ENCODE data around the gene FAM216A.
"Not testable (repeated sequence)": the region's sequence is repeated elsewhere in the genome, so short reads cannot be mapped to it uniquely, and the experiment has no call there.

FAM216A gene, protein sequence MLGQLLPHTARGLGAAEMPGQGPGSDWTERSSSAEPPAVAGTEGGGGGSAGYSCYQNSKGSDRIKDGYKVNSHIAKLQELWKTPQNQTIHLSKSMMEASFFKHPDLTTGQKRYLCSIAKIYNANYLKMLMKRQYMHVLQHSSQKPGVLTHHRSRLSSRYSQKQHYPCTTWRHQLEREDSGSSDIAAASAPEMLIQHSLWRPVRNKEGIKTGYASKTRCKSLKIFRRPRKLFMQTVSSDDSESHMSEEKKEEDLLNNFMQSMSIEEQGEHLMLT

DNA sequence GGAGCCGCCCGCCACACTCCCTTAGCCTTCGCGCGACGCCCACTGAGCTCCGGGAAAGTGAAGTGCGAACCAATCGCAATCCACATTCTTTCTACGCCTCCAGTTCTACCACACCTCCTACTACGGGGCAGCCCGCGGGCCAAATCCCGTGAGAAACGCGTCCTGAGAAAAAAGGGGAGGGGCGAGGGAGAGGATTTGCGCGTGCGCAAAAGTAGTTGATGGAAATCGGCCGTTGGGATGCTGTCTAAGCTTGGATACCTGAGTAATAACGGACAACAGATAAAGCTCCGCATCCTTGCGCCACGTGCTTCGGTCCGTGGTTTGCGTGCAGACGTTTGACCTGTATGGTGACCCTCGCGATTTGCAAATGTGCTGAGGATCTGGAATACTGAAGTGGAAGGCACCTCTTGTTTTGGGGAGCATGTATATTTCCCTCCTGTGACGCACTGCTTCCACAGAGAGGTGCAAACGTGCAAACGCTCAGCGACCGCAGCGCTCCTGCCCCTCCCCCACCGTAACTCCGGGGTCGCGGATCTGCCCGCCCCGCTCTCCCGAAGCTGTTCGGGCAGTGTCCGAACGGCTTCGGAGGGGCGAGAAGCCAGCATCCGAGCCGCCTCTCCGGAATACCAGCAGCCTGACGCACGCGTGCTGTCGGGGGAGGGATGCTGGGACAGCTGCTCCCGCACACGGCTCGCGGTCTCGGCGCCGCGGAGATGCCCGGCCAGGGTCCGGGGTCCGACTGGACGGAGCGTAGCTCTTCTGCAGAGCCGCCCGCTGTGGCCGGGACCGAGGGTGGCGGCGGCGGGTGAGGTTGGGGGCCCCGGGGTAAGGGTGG is at the start of gene FAM216A, which contains the start of gene GPN3:
FAM216A (plus strand) TSS at position 632 of the 835 bp plus-strand sequence; CDS start at position 663, 31 bp downstream.
GPN3 (minus strand) TSS at position 44 of the 835 bp plus-strand sequence. CDS start 54 bp downstream, outside the sequence.
- peak; percentile 90 to 93 for DNase-seq (ENCODE audit: extremely low read depth in 1 of 2, low read depth in 1 of 2)

DNA sequence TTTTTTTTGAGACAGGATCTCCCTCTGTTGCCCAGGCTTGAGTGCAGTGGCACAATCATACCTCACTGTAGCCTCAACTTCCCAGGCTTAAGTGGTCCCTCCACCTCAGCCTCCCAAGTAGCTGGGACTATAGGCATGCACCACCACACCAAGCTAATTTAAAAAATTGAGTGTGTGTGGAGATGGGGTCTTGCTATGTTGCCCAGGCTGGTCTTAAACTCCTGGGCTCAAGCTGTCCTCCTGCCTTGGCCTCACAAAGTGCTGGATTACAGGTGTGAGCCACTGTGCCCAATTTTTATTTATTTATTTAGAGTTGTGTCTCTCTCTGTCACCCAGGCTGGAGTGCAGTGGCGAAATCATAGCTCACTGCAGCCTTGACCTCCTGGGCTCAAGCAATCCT is 48.0 kb upstream of the FAM216A start:
- not testable (repeated sequence) for DNase-seq (ENCODE audit: extremely low read depth in 1 of 2, low read depth in 1 of 2)

DNA sequence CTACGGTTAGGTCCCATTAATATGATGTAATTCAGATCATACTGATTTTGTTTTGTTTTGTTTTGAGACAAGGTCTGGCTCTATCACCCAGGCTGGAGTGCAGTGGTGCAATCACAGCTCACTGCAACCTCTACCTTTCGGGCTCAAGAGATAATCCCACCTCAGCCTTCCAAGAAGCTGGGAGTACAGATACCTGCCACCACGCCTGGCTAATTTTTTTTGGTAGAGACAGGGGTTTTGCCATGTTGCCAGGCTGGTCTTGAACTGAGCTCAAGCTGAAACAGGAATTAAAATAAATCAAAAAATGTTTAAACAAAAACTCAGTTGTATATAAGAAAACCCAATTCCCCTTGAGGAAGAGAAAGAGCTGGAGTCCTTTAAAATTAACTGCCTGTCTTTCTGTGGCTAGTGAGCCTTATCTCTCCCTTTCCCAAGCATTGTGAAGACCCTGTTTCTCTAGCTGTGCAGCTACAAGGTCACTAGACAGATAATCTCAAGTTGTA is 47.4 kb upstream of the FAM216A start:
- DNase-seq (ENCODE audit: extremely low read depth in 1 of 2, low read depth in 1 of 2): no peak

DNA sequence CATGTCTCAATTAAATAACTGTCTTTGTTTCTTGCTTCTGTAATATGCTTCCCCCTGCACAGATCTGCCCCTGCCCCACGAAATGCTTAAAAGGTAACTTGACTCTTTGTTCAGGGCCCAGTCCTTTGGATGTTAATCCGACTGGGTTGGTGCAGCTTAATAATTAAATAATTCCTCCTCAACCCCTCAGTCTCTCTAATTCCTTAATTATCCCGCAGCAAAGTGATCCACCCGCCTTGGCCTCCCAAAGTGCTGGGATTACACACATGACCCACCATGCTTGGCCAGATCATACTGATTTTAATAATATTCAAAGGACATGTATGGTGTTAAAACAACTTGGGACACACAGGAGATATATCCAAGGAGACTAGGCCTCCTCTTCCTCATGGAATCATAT is 46.9 kb upstream of the FAM216A start:
- no peak for DNase-seq (ENCODE audit: extremely low read depth in 1 of 2, low read depth in 1 of 2)

DNA sequence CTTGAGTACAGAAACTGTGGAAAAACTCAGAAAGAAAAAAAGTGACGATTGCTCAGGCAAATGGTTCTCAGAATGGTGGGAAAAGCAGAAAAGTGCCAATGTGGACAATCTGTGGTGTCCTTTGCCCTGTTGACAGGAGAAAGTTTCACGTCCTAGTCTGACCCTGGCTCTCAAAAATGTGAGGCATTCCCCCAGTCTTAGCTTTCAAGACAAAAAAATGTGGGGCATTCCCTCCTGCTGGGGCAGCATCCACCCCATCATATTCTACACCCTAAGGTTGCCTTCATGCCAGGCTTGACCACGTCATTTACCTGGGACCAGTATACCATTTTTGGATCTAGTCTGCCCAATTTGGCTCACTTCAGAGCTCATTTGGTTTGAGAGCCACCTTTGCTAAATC is 44.4 kb upstream of the FAM216A start:
- no peak for DNase-seq (ENCODE audit: extremely low read depth in 1 of 2, low read depth in 1 of 2)

DNA sequence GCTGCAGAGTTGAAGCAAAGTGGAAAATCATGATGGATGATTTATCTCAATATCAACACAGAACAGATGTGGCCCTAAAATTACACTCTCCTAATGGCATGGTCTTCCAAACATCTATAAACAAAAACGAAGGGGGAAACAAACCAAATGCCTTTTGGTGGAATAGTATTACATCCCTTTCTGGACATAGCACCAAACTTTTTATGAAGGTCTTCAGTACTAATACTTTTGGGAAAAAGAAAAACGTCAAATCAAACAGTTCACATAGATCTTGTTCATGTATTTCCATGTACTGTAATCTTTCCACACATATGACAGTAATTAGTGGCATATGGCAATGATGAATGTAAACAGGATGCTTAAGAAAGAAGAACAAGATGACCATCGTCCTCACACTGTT is 42.2 kb upstream of the FAM216A start:
- no peak for DNase-seq (ENCODE audit: extremely low read depth in 1 of 2, low read depth in 1 of 2)

DNA sequence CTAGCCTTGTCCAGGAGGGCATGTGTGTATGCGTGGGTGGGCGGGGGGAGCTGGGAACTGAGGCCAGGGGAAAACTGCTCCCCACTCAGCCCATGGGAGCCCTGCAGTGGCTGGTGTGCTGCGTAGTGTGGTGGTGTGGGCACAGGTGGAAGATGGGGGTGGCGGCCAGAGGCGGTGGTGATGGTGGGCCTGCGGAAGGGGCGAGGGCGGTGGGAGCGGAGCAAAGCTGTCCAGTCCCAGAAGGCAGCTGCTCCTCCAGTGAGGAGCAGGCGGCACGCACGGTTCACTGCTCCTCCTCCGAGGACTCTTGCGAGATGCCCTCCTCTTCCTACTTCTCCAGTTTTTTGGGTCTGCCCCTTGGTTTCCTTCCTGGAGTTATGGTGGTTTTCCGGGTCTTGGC is 39.0 kb upstream of the FAM216A start:
- not testable (repeated sequence) for DNase-seq (ENCODE audit: extremely low read depth in 1 of 2, low read depth in 1 of 2)

DNA sequence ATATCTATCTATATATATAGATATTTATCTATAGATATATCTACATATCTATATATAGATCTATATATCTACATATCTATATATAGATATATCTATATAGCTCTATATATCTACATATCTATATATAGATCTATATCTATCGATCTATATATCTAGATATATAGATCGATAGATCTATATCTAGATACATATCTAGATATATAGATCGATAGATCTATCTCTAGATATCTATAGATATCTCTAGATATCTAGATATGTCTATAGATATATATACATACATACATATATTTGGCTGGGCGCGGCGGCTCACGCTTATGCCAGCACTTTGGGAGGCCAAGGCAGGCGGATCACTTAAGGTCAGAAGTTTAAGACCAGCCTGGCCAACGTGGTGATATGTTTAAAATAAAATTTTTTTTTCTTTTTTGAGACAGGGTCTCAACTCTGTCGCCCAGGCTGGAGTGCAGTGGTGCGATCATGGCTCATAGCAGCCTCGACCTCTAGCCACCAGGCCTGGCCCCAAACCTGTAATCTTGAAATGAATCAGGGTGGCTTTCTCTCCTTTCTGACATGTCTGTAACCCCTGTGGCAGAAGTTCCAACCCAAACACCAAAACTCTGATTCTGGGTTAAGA is 36.6 kb upstream of the FAM216A start:
- DNase-seq (ENCODE audit: extremely low read depth in 1 of 2, low read depth in 1 of 2): no peak

DNA sequence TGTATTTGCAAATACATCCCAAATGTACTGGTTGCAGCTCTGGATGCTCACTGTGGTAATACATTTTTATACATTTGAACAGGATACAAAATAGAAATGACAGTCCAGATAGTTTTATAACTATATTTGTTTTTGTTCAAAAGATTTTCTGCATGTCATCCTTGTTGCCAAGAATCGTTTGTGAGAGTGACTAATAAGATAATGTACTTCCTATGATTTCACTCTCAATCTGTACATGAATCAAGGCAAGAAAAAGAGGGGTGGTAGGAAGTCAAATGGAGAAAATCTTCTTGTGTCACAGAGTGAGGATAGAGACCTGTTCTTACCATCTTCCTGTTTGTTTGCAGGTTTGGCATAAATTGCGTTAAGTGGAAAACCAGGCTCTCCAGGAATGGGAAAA is 32.4 kb upstream of the FAM216A start:
- no peak for DNase-seq (ENCODE audit: extremely low read depth in 1 of 2, low read depth in 1 of 2)

DNA sequence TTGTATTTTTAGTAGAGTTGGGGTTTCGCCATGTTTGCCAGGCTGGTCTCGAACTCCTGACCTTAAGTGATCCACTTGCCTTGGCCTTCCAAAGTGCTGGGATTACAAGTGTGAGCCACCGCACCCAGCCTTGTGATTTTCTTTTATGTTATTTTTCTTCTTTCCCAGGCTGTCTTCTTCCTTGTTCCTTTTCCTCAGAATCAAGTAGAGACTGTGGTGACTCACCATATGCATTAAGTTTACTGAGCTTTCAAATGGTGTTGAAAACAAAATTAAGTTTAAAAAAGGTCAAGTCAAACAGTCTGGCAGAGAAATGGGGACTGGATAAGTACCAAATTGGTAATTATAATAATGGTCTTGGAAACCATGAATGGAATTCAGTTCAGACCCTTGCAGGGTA is 24.2 kb upstream of the FAM216A start:
- DNase-seq (ENCODE audit: extremely low read depth in 1 of 2, low read depth in 1 of 2): no peak

DNA sequence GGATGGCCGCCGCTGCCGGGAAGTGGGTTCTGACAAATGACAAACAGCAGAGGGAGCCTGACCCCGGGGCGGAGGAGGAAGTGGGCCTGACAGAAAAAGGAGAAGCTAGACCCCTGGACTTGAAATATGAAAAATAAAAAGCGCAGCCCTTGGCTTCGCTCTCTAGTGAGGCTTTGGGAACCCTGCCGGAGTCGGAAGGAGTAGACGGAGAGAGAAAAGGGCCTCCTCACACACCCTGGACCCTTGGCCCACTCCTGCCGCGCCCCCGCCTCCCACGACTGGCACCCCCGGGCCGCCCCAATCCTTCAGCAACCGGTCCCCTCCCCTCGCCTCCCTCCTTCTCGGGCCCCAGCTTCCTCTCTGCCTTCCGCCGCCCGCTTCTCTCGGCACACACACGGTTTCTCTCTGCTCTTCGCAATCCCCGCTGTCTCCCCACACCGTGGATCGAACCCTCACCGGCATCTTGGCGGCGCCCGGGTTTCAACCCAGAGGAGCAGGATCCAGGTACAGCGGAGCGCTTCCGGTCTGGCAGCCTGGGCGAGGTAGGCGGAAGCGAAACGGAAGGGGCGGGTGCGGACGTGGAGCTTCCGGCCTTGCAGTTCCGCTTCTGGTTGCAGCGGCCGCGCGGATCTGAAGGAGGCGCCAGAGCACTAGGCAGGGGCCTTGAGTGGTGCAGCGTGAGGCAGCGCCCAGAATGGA is 18.7 kb upstream of the FAM216A start, which contains the start of gene ARPC3:
ARPC3 (minus strand) TSS at position 539 of the 699 bp plus-strand sequence; CDS start at position 462, 77 bp downstream.
- DNase-seq (ENCODE audit: extremely low read depth in 1 of 2, low read depth in 1 of 2): peak; percentile 90 to 91

DNA sequence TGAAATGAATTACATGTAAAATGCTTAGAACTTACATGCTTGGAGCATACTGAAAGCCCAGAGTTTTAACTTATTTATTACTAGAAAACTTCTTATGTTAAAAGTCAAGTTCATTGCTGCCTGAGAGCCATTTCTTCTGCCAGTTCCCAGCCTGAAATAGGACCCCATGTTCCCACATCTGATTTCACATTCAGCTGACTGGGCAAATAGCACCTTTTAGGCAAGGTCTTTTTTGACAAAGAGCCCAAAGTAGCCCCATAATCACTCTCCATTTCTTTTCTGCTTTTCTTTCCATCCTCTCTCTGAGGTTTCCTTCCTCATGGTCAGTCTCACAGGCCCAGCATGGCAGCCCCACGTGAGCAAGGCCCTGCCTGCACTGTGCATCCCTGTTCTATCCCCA is 17.4 kb upstream of the FAM216A start:
- DNase-seq (ENCODE audit: extremely low read depth in 1 of 2, low read depth in 1 of 2): no peak

DNA sequence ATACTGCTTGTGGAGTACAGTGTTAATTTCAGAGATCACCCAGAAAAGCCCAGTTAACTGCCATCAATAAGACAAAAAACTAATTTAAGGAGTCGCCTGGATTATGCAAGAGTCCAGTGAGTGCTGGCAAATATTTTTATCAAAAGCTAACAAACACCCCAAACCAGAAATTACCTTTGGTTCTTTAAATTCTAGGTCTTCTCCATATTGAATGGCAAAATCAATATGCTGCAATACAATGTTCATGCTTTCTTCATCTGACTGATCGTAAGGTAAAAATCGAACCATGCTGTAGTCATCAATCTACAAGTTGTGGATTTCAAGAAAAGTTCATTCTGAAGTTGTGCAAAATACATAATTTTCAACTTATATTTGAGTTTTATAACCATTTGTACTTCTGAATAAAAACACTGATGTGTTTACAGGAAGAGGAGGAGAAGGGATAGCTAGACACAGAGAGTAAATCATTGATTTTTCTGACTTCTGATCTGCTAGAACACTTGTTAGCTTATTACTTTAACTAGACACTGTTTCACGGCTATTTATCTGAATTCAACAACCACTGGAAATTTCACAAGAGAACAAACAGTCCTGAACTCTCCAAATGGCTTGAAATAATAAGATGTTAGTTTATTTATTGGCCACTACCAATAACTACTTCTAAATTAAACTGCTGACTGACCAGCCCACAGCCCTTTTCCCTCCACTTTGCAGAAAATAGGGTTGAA is 14.9 kb upstream of the FAM216A start:
- no peak for DNase-seq (ENCODE audit: extremely low read depth in 1 of 2, low read depth in 1 of 2)

DNA sequence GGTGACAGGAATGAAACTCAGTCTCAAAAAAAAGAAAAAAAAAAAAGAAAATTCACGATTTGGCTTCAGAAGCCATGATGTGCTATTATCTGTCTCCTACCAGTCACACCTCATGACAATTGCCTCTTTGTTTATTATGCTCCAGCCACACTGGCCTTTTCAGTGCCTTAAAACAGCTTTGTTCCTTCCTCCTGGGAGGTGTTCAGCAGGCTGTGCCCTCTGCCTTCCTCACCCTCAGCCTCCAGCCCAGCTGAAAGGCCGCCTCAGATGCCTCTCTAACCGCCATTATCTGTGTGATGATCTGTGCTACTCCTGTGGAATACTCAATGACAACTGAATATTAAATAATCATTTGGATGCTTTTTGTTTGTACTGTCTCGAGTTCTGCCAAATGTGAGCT is 9.9 kb upstream of the FAM216A start:
- DNase-seq (ENCODE audit: extremely low read depth in 1 of 2, low read depth in 1 of 2): no peak

DNA sequence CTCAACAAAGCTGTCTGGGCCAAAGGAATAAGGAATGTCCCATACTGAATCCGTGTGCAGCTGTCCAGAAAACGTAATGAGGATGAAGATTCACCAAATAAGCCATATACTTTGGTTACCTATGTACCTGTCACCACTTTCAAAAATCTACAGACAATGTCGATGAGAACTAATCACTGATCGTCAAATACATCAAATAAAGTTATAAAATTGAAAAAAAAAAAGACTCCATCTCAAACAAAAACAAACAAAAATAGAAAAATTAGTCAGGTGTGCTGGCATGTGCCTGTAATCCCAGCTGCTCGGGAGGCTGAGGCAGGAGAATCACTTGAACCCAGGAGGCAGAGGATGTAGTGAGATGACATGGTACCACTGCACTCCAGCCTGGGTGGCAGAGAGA is 7.5 kb upstream of the FAM216A start:
- not testable (repeated sequence) for DNase-seq (ENCODE audit: extremely low read depth in 1 of 2, low read depth in 1 of 2)

DNA sequence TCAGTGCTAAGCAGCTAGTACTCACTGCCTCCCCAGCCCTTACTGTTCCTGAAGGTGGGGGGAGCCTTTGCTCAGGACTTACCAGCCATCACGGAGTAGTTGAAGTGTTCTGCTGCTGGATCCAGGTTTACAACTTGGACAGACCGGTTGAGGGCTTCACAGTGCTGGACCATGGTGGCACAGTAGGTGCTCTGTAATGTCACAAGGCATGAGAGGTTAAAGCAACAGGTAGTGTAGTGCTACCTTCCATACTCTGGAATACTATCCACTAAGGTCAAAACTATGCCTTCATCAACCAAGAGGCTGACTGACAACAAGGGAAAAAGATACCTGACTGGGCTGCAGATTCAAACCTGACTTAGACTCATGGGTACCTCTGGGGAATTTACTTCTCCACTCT is 3.6 kb upstream of the FAM216A start:
- no peak for DNase-seq (ENCODE audit: extremely low read depth in 1 of 2, low read depth in 1 of 2)

DNA sequence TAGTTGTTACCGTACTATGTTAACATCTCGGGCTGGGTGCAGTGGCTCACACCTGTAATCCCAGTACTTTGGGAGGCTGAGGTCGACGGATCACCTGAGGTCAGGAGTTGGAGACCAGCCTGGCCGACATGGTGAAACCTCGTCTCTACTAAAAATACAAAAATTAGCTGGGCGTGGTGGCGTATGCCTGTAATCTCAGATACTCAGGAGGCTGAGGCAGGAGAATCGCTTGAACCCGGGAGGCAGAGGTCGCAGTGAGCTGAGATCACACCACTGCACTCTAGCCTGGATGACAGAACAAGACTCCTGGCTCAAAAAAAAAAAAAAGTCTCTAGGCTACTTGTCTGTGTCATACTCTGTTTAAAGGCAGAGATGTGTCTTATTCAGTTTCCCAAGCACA is 2.9 kb upstream of the FAM216A start:
- not testable (repeated sequence) for DNase-seq (ENCODE audit: extremely low read depth in 1 of 2, low read depth in 1 of 2)

DNA sequence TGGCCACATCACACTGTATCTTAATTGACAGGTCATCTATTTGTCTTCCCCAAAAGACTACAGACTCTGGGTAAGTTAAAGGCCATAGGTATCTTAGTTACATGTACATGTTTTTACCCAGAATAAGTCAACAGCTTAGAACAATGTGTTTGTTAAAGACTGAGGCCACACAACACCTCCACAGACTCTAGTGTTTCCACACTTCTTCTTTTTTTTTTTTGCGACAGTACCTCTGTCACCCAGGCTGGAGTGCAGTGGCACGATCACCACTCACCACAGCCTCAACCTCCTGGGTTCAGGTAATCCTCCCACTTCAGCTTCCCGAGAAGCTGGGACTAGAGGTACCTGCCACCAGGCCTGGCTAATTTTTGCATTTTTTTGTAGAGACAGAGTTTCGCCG is 1.9 kb upstream of the FAM216A start:
- DNase-seq (ENCODE audit: extremely low read depth in 1 of 2, low read depth in 1 of 2): no peak

DNA sequence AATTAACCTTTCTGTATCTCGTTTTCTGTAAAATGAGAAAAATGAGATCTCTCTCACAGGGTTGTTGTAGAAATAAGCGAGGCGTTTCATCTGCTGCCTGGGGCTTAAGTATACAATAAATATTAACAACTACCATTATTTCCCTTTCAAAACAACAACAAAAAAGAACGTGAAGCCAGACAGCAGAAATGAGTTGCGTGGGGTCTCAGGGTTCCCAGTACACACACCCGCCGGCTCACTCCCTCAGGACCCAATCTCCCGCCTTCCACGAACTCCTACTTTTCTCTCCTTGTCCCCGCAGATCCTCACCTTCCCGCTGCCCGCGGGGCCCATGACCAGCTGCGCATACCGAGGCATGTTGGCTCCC is 815 bp upstream of the FAM216A start:
- DNase-seq (ENCODE audit: extremely low read depth in 1 of 2, low read depth in 1 of 2): no peak

DNA sequence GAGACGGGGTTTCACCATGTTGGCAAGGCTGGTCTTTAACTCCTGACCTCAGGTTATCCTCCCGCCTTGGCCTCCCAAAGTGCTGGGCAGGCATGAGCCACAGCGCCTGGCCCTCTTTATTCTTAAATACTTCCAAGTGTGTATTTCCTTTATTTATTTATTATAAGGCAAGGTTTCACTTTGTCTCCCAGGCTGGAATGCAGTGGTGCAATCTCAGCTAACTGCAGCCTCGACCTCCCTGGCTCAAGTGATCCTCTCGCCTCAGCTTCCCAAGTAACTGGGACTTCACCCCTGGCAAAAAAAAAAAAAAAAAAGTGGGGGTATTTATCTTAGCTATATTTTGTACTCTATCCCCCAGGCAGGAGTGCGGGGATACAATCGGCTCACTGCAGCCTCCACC is 6.8 kb downstream of the FAM216A start:
- no peak for DNase-seq (ENCODE audit: extremely low read depth in 1 of 2, low read depth in 1 of 2)
